HG03039 (cell line): ENCODE results near the gene CLMN.
"Not testable (repeated sequence)": the region's sequence is repeated elsewhere in the genome, so short reads cannot be mapped to it uniquely, and the experiment has no call there.

ENCODE experiments used
- ATAC-seq: cut with Tn5 transposase; IDR thresholded peaks from one replicate; pipeline ENCODE4 v1.9.1; 2021; ENCODE audit warnings: mild to moderate bottlenecking, moderate library complexity; ENCODE audit not compliant: unreplicated experiment

CLMN gene

GRCh38 chr14:95222870-95223398 lies 96.8 kb downstream of the CLMN start:
- no peak for ATAC-seq

GRCh38 chr14:95222151-95222631 lies 97.5 kb downstream of the CLMN start:
- no peak for ATAC-seq

- ATAC-seq = no peak
These were observed 98.2 kb downstream of the CLMN start for GRCh38 chr14:95221531-95221930.

GRCh38 chr14:95220663-95221231 lies 99.0 kb downstream of the CLMN start:
- ATAC-seq = no peak

- ATAC-seq = no peak
These were observed 101.1 kb downstream of the CLMN start for GRCh38 chr14:95218472-95219193.

GRCh38 chr14:95218006-95218405 lies 101.7 kb downstream of the CLMN start:
- ATAC-seq = no peak

GRCh38 chr14:95217391-95217900 lies 102.3 kb downstream of the CLMN start:
- no peak for ATAC-seq

GRCh38 chr14:95216008-95216407 lies 103.7 kb downstream of the CLMN start:
- ATAC-seq = no peak

GRCh38 chr14:95215094-95215725 lies 104.5 kb downstream of the CLMN start:
- ATAC-seq = no peak

- ATAC-seq = no peak
These were observed 105.9 kb downstream of the CLMN start for GRCh38 chr14:95213774-95214173.

- no peak for ATAC-seq
These were observed 107.8 kb downstream of the CLMN start for GRCh38 chr14:95211721-95212504.

GRCh38 chr14:95210699-95211098 lies 109.0 kb downstream of the CLMN start:
- ATAC-seq = no peak

GRCh38 chr14:95208598-95208997 lies 111.1 kb downstream of the CLMN start:
- ATAC-seq = no peak

- no peak for ATAC-seq
These were observed 112.1 kb downstream of the CLMN start for GRCh38 chr14:95207475-95208233.

GRCh38 chr14:95206534-95206933 lies 113.2 kb downstream of the CLMN start:
- ATAC-seq = no peak

GRCh38 chr14:95204705-95205104 lies 115.0 kb downstream of the CLMN start:
- ATAC-seq = no peak

- not testable (repeated sequence) for ATAC-seq
These were observed 118.0 kb downstream of the CLMN start for GRCh38 chr14:95201745-95202144.

GRCh38 chr14:95200404-95200803 lies 119.3 kb downstream of the CLMN start:
- no peak for ATAC-seq

GRCh38 chr14:95199298-95199983 lies 120.3 kb downstream of the CLMN start:
- ATAC-seq = no peak

GRCh38 chr14:95198320-95198719 lies 121.4 kb downstream of the CLMN start:
- no peak for ATAC-seq
